Stimulated activated CD4-positive, alpha-beta T cell treated with anti-CD3 and anti-CD28 coated beads, Interleukin-4, amount 100 ng/mL, for 24 hours (primary cell): ENCODE results near the gene ENDOD1.
"Not testable (repeated sequence)": the region's sequence is repeated elsewhere in the genome, so short reads cannot be mapped to it uniquely, and the experiment has no call there.

Experiments
- DNase-seq: peaks from one replicate; pipeline ENCODE4 v3.0.0-alpha.2; 2020

Gene ENDOD1

GRCh38 chr11:95104121-95104830, 14.6 kb downstream of the ENDOD1 start:
- no peak for DNase-seq

DNA sequence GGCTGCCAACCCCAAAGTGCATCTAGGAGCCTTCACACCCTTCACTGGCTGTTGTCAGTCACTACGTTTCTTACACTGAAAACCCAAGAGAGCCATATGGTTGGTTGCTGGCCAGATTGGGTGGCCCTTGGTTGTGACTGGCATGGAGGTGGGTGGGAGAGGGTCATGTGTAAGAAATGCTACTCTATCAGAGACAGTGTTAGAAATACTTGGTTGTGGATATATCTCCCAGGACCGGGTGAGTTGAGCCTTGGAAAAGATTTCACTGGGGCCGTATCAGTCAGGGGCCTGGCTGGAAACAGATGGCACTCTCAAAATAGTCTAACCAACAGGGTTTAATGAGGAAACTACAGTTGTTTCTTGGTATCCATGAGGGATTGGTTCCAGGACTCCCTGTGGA, 15.2 kb downstream of the ENDOD1 start:
- no peak for DNase-seq

- no peak for DNase-seq
These were observed 18.5 kb downstream of the ENDOD1 start for GRCh38 chr11:95108159-95108611.

GRCh38 chr11:95108671-95109551, 19.3 kb downstream of the ENDOD1 start:
- no peak for DNase-seq

DNA sequence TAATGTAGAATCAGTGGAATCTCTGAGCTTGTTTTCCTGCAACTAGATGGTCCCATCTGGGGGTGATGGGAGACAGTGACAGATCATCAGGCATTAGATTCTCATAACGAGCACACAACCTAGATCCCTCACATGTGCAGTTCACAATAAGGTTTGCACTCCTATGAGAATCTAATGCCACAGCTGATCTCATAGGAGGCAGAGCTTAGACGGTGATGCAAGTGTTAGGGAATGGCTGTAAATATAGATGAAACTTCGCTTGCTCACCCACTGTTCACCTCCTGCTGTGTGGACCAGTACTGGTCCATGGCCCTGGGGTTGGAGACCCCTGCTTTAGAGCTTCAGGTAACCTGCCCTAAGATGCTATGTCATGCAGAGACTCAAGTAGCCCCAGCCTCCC, 21.8 kb downstream of the ENDOD1 start:
- DNase-seq = not testable (repeated sequence)

GRCh38 chr11:95111923-95112540, 22.4 kb downstream of the ENDOD1 start:
- DNase-seq = no peak

DNA sequence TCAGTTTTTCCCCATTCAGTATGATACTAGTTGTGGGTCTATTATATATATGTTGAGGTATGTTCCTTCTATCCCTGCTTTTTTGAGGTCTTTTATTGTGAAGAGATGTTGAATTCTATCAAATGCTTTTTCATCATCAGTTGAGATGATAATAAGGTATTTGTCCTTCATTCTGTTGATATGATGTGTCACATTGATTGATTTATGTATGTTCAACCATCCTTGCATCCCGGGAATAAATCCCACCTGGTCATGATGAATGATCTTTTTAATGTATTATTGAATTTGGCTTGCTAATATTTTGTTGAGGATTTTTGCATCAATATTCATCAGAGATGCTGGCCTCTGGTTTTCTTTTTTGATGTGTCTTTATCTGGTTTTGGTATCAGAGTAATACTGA, 26.0 kb downstream of the ENDOD1 start:
- DNase-seq = no peak

GRCh38 chr11:95119361-95120060, 29.9 kb downstream of the ENDOD1 start:
- DNase-seq = no peak

- no peak for DNase-seq
These were observed 32.1 kb downstream of the ENDOD1 start for GRCh38 chr11:95121698-95122097.

DNA sequence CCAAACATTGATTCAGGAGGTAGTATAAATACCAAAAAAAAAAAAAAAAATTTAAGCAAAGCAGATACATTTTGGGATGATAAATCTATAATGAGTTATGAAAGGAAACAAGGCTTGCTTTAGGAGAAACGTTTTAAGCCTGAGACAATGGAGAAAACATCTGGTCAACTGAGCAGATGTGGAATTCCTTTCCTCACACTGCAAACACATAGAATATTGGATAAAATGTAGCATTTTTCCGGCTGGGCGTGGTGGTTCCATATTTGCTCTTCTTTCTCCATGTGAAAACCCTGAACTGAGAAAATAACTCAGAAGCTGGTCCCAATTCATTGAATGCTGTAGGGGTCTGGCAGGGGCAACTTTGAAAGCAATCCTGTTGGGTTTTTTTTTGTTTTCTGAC, 33.9 kb downstream of the ENDOD1 start:
- no peak for DNase-seq

DNA sequence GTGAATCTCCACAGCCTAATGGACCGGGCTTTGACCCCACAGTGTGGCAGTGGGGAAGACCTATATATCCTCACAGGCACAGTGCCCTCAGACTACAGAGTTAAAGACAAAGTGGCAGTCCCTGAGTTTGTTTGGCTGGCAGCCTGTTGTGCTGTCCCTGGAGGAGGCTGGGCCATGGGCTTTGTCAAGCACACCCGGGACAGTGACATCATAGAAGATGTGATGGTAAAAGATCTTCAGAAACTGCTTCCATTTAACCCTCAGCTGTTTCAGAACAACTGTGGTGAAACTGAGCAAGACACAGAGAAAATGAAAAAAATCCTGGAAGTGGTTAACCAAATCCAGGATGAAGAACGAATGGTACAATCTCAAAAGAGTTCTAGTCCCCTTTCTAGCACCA, 39.0 kb downstream of the ENDOD1 start:
- no peak for DNase-seq

- DNase-seq = no peak
These were observed 43.3 kb downstream of the ENDOD1 start for GRCh38 chr11:95132956-95133355.

- DNase-seq = no peak
These were observed 44.8 kb downstream of the ENDOD1 start for GRCh38 chr11:95134491-95134890.

DNA sequence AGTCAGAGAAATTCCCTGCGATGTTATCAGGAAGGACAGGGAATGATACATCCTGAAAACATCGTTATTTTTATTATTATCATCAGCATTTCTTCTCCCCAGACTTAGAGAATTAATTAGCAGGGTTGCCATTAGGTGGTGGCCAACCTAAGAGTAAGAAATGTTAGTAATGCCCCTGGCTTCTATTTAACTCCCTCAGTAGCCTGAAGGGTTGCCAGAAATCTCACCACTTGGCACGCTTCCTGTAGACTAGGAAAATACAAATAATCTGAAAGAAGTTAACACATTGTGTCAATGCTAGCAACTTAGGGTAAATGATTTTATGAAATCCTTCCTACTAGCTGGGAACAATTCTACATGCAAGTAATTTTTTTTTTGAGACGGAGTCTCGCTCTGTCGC, 45.5 kb downstream of the ENDOD1 start:
- no peak for DNase-seq

- no peak for DNase-seq
These were observed 46.2 kb downstream of the ENDOD1 start for GRCh38 chr11:95135880-95136279.

GRCh38 chr11:95136747-95137146, 47.1 kb downstream of the ENDOD1 start:
- DNase-seq = not testable (repeated sequence)

GRCh38 chr11:95137299-95137698, 47.7 kb downstream of the ENDOD1 start:
- DNase-seq = no peak

- no peak for DNase-seq
These were observed 48.8 kb downstream of the ENDOD1 start for GRCh38 chr11:95138448-95138847.

- DNase-seq = no peak
These were observed 50.9 kb downstream of the ENDOD1 start for GRCh38 chr11:95140397-95141033.

DNA sequence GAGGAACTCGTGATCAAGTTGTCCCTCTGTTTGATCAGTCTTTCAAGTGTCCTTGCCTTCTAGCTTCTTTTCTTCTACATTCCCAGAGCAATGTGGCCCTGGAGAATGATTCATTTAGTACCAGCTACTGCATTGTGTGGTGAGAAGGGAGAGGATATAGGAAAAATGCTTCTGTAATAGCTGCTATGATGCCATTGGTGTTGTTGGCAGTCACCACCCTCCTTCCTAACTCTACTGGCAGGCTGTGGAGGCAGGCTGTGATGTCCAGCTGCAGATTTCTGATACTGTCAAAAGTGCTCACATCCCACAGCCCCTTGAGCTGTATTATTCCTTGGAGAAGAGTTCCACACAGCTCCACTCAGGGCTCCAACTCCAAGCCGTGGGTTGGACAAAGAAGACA, 52.8 kb downstream of the ENDOD1 start:
- DNase-seq = no peak

DNA sequence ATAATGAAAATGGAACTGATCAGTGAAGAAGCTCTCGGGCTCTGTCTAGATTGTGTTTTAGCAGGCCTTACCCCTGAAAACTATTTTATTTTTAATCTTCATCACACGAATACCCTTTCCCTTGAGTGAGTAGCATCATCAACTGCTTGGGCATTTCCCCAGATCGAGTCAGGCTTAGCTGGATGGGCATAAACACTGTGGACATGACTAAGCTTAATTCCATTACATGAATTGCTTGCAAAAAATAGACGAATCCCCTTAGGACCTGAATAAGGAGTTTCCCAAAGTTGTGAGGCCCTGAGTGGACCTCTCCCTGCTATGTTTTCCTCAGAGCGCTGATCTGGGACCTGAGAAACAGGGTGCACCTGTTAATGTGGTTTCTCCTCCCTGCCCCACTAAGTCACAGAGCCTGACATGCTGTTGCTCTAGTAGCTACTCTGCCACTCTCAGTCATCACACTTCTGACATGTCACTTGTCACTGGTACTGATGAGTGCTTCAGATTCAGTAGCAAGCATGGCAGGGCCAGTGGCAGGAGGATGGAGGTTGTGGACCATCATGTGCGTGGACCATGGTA, 53.5 kb downstream of the ENDOD1 start:
- no peak for DNase-seq
